Endothelial cell of umbilical vein (primary cell): ENCODE measurements around the gene HNRNPCL1. TPM values are rescaled to one million over a fixed set of nuclear protein-coding genes. Genes with fewer than 3 reads are reported as not detected.

Experiments
- BruUV-seq: library from RNA; stranded (reverse); fragments of 400-500 nt; replicated peaks from 2 replicates; lab custom pipeline; 2021; lab: Mats Ljungman, UMichigan
- CTCF ChIA-PET: fragments of 300-600, 350-600 bp; sonication (Branson Sonifier 250); formaldehyde crosslinking; loops from one replicate; lab custom pipeline; 2021; ENCODE audit warnings: antibody characterized with exemption, inconsistent platforms; lab: Charles Lee
- POLR2A ChIA-PET: fragments of 300-600, 350-600 bp; sonication (Branson Sonifier 250); formaldehyde crosslinking; loops from one replicate; lab custom pipeline; 2021; ENCODE audit warnings: antibody characterized with exemption, inconsistent platforms; lab: Charles Lee
- DNase-seq: peaks from one replicate; pipeline ENCODE4 v3.0.0-alpha.2; 2011; ENCODE audit warnings: low read depth, low spot score
- FAIRE-seq: peaks from 2 replicates; lab custom pipeline; 2011; peaks lifted over from hg19 to GRCh38; lab: Jason Lieb, UNC
- H2AFZ ChIP-seq: 2 replicates; pipeline ENCODE4 v1.6.0; 2012; ENCODE audit warnings: low read depth, low read length, control low read depth, inconsistent platforms
- H3K27ac ChIP-seq: 2 replicates; pipeline ENCODE4 v1.5.1; 2011; ENCODE audit warnings: low read depth, mild to moderate bottlenecking, control low read depth, low read length, moderate library complexity; ENCODE audit not compliant: insufficient read depth
- H3K27me3 ChIP-seq, 2 experiments: 2 replicates each; pipeline versions ENCODE4 v1.6.0 to v1.6.1; 2011; ENCODE audit warnings: low read length in 2 of 2, mixed read lengths in 1 of 2; ENCODE audit not compliant: control insufficient read depth in 2 of 2, insufficient read depth in 2 of 2
- H3K36me3 ChIP-seq, 2 experiments: 2 replicates in 1 of 2; 3 replicates in 1 of 2; pipeline ENCODE4 v1.5.1; 2011; ENCODE audit warnings: low read length in 2 of 2, mild to moderate bottlenecking in 1 of 2, moderate library complexity in 1 of 2; ENCODE audit not compliant: control insufficient read depth in 2 of 2, insufficient read depth in 2 of 2; ENCODE audit errors: extremely low read depth in 1 of 2
- H3K4me1 ChIP-seq: 3 replicates; pipeline ENCODE4 v1.5.1; 2011; ENCODE audit warnings: mild to moderate bottlenecking, low read length; ENCODE audit not compliant: control insufficient read depth, insufficient read depth; ENCODE audit errors: extremely low read depth
- H3K4me2 ChIP-seq: 2 replicates; pipeline ENCODE4 v1.6.1; 2011; ENCODE audit warnings: low read length, control low read depth, mixed read lengths; ENCODE audit not compliant: insufficient read depth
- H3K4me3 ChIP-seq, 3 experiments: fragments of 200-600 bp in 1 of 3; sonication (generic), shearing (Covaris generic) in 1 of 3; replicated peaks in 1 of 3; 2 replicates each; pipeline ENCODE4 v1.5.1; 2011 to 2016; ENCODE audit warnings: control low read depth in 3 of 3, low read length in 3 of 3, mild to moderate bottlenecking in 2 of 3, inconsistent platforms in 1 of 3, low read depth in 1 of 3, moderate library complexity in 1 of 3; ENCODE audit not compliant: insufficient read depth in 1 of 3
- H3K79me2 ChIP-seq: 2 replicates; pipeline ENCODE4 v1.6.0; 2012; ENCODE audit warnings: low read length, inconsistent platforms; ENCODE audit not compliant: control insufficient read depth, insufficient read depth
- H3K9ac ChIP-seq: replicated peaks from 2 replicates; pipeline ENCODE3; 2011; ENCODE audit warnings: low read length, control low read depth; ENCODE audit not compliant: insufficient read depth; ENCODE audit errors: extremely low read depth
- H3K9me1 ChIP-seq: replicated peaks from 3 replicates; pipeline ENCODE4 v1.6.0; 2011; ENCODE audit warnings: mild to moderate bottlenecking, low read length; ENCODE audit not compliant: control insufficient read depth, insufficient read depth; ENCODE audit errors: extremely low read depth
- H3K9me3 ChIP-seq: replicated peaks from 2 replicates; pipeline ENCODE4 v1.5.1; 2012; ENCODE audit warnings: low read length, inconsistent platforms; ENCODE audit not compliant: control insufficient read depth, insufficient read depth
- H4K20me1 ChIP-seq: replicated peaks from 2 replicates; pipeline ENCODE3; 2011; ENCODE audit warnings: mild to moderate bottlenecking, low read length; ENCODE audit not compliant: control insufficient read depth, insufficient read depth; ENCODE audit errors: extremely low read depth
- CTCF ChIP-seq, 2 donors: IDR thresholded peaks; 1 replicate in 1 of 2; 2 replicates in 1 of 2; pipeline ENCODE4 v1.5.1; 2011; ENCODE audit warnings: low read length in 2 of 2, mild to moderate bottlenecking in 2 of 2, moderate library complexity in 2 of 2, control low read depth in 1 of 2, inconsistent platforms in 1 of 2, low read depth in 1 of 2; ENCODE audit not compliant: insufficient read depth in 1 of 2; ENCODE audit errors: extremely low read depth in 1 of 2
- EZH2 ChIP-seq: IDR thresholded peaks from 2 replicates; pipeline ENCODE4 v1.6.1; 2012; ENCODE audit warnings: borderline replicate concordance, low read depth, mild to moderate bottlenecking, moderate library complexity, low read length, inconsistent platforms; ENCODE audit not compliant: severe bottlenecking
- FOS ChIP-seq: IDR thresholded peaks from 2 replicates; pipeline ENCODE4 v1.6.1; 2011; ENCODE audit warnings: mild to moderate bottlenecking, low read length, moderate library complexity, borderline replicate concordance; ENCODE audit not compliant: insufficient read depth
- GATA2 ChIP-seq: IDR thresholded peaks from 2 replicates; pipeline ENCODE4 v1.7.0; 2011; ENCODE audit warnings: low read depth, mild to moderate bottlenecking, moderate library complexity, mixed read lengths, low read length; ENCODE audit not compliant: insufficient read length, insufficient read depth
- JUN ChIP-seq: IDR thresholded peaks from 2 replicates; pipeline ENCODE4 v1.6.1; 2011; ENCODE audit warnings: borderline replicate concordance, low read depth; ENCODE audit not compliant: insufficient read length, insufficient read depth
- MAX ChIP-seq: IDR thresholded peaks from 2 replicates; pipeline ENCODE4 v1.6.1; 2011; ENCODE audit not compliant: insufficient read depth, insufficient read length
- MYC ChIP-seq: IDR thresholded peaks from one replicate; pipeline ENCODE4 v1.6.1; 2011; ENCODE audit warnings: mild to moderate bottlenecking, low read depth, low read length
- POLR2A ChIP-seq: IDR thresholded peaks from 2 replicates; pipeline ENCODE4 v1.6.1; 2012; ENCODE audit warnings: low read depth, mild to moderate bottlenecking, control low read depth, low read length
- POLR2AphosphoS5 ChIP-seq: IDR thresholded peaks from 2 replicates; pipeline ENCODE4 v1.6.1; 2012; ENCODE audit warnings: low read depth, mild to moderate bottlenecking, control low read depth, low read length, moderate library complexity; ENCODE audit not compliant: insufficient read depth
- dilution Hi-C: fragments of 300-500 bp; cut with MboI; formaldehyde crosslinking; loops from one replicate; pipeline ENCODE4 v1.15.0; 2019; ENCODE audit warnings: low sequenced_read_pairs; ENCODE audit not compliant: extremely low pct_ligation_motif_present
- intact Hi-C: fragments of 100-400 bp; cut with micrococcal nuclease; formaldehyde crosslinking; loops from one replicate; pipeline ENCODE4 v1.10.0; 2022
- polyA plus RNA-seq, 4 experiments: library from polyadenylated mRNA; depleted of rRNA in 3 of 4; stranded (reverse) in 3 of 4; unstranded in 1 of 4; fragments of >200 nt; gene quantifications; 2 replicates each; pipeline versions ENCODE4 v1.2.1 to v1.2.3, GENCODE V29; 2011 to 2012; ENCODE audit warnings: missing spikeins in 1 of 4
- total RNA-seq: library from RNA; stranded (reverse); gene quantifications from 2 replicates; pipeline ENCODE4 v1.2.3, GENCODE V29; 2021

Gene HNRNPCL1
- total and polyA plus RNA-seq, 2 donors (not counting 3 experiments of a cell fraction or from before 2014, with no cell fraction given), result not detected

- ChIA-PET POLR2A (no interaction called here), CTCF (no interaction called here)
- dilution Hi-C loops, result no loop called here
- H3K36me3 ChIP-seq, result no peaks in the 10 kb centered on the region
- TF ChIP-seq POLR2A, result no peak
- TF ChIP-seq JUN, result no peak
- no peak for TF ChIP-seq MAX
- TF ChIP-seq FOS, result no peak
- no peak for TF ChIP-seq GATA2
- no peak for TF ChIP-seq POLR2AphosphoS5
- TF ChIP-seq CTCF (IDR thresholded peaks at IDR 0.05; ENCODE audit: extremely low read depth in 1 of 2, insufficient read depth in 1 of 2, low read depth in 1 of 2, low read length in 2 of 2), result no peak
- TF ChIP-seq MYC, result no peak
- no peak for TF ChIP-seq EZH2
- no TSS peak for BruUV-seq
- H3K27ac ChIP-seq, result no peak overlapping the region
- H3K9me1 ChIP-seq, result no peaks in the 10 kb centered on the region
- no peak overlapping the region for H2AFZ ChIP-seq
- no peaks in the 10 kb centered on the region for H3K4me1 ChIP-seq
- no peak overlapping the region for H3K9ac ChIP-seq
- no peak overlapping the region for H3K4me2 ChIP-seq
- no peak overlapping the region for H3K4me3 ChIP-seq
- FAIRE-seq (no peak), DNase-seq (no peak)
- H3K9me3 ChIP-seq, result no peaks in the 10 kb centered on the region
- intact Hi-C loops, result no loop called here
- H4K20me1 ChIP-seq, result no peaks in the 10 kb centered on the region
- H3K27me3 ChIP-seq, result no peaks in the 10 kb centered on the region
- no peaks in the 10 kb centered on the region for H3K79me2 ChIP-seq
Observed at GRCh38 chr1:12809933-12810332, 38.6 kb downstream of the HNRNPCL1 start.
